GM12864 (cell line): ENCODE measurements around the gene BAHCC1.

Source experiments
- DNase-seq: peaks from one replicate; pipeline ENCODE4 v3.0.0-alpha.2; 2011; ENCODE audit warnings: low read depth
- H3K4me3 ChIP-seq: 2 replicates; pipeline ENCODE4 v1.5.1; 2011; ENCODE audit warnings: mild to moderate bottlenecking, low read depth, low read length, control low read depth
- TF ChIP-seq, protein P1 (sequence below): IDR thresholded peaks from 2 replicates; pipeline ENCODE4 v1.5.1; 2011; ENCODE audit warnings: low read depth, mild to moderate bottlenecking, moderate library complexity, low read length, control low read depth, inconsistent platforms; ENCODE audit errors: missing control alignments

The BAHCC1 gene

DNA sequence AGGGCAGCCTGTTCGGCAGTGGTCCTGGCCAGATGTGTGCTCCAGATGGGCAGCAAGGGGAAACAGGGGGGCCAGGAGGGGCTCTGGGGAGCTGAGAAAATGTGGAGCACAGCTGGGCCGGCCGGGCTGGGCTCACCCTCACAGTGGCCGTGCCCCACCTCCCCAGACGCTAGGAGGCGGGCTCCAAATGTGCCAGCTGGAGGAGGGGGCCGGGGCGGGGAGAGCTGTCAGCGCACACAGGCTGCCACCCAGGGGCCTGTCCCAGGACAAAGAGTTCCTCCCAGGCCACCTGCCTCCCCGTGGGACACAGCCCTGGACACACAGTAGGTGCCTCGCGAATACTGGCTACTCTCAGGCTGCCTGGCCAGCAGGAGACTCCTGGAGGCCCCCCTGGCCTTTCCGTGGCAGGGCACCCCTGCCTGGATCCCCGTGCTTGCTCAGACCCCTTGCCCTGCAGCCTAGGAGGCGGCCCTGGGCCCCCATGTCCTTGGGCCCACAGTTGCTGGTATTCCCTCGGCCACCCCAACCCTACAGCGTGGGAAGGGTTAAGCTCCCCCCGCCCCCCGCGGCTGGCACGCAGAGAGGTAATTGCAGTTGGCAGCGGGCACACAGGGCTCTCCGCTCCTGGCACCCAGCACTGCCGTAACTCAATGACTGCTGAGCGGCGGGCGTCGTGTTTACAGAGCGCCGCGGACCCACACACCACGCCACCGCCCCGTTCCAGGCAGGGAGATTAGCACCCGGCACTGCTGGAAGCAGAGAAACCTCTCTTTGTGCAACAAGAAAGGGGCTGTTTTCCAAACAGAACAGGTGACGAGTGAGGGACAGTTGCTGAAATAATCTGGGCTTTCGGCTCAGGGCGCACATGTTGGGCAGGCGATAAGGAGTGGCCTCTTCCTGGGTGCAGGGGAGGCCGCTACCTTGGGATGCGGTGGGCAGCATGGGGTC, 32.2 kb downstream of the BAHCC1 start:
- DNase-seq, result no peak
- no peak overlapping the region for H3K4me3 ChIP-seq
- TF ChIP-seq, protein P1, sequence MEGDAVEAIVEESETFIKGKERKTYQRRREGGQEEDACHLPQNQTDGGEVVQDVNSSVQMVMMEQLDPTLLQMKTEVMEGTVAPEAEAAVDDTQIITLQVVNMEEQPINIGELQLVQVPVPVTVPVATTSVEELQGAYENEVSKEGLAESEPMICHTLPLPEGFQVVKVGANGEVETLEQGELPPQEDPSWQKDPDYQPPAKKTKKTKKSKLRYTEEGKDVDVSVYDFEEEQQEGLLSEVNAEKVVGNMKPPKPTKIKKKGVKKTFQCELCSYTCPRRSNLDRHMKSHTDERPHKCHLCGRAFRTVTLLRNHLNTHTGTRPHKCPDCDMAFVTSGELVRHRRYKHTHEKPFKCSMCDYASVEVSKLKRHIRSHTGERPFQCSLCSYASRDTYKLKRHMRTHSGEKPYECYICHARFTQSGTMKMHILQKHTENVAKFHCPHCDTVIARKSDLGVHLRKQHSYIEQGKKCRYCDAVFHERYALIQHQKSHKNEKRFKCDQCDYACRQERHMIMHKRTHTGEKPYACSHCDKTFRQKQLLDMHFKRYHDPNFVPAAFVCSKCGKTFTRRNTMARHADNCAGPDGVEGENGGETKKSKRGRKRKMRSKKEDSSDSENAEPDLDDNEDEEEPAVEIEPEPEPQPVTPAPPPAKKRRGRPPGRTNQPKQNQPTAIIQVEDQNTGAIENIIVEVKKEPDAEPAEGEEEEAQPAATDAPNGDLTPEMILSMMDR, result no peak

DNA sequence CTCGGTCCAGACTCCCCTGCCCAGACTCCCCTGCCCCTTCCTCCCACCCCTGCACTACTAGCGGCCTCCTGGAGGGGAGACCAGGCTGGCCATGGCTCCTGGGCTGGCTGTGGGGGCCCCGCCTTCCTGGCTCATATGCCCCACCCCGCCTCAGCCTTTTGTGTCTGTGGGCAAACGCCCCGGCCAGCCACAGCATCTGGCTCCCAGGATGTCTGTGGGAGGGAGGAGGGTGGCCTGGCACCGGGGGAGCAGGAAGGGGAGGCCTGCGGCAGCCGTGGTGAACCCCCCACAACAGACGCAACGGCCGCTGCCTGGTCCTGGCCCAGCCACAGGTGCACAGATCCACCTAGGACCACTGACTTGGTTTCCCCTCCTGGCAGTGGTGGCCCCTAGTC, 32.9 kb downstream of the BAHCC1 start:
- no peak overlapping the region for H3K4me3 ChIP-seq
- TF ChIP-seq, protein P1, result no peak
- DNase-seq, result no peak

DNA sequence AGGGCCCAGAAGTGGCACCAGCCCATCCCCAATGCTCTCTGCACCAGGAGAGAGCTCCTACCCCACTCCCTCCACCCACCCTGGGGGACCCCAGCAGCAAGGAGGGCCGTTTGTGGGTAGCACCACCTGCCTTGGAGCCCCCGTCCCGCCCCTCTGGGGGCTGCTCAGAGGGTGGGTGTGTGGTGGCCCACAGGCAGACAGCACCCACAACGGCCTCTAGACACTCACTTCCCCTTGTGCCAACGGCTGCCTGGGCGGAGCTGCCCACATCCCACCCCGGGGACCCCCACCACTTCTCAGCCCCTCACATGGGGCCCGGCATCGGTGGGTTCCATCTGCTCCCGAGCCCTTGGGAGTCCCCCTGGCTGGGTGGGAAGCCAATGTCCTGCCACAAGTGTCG, 33.3 kb downstream of the BAHCC1 start:
- no peak for DNase-seq
- H3K4me3 ChIP-seq, result no peak overlapping the region
- TF ChIP-seq, protein P1, result no peak

DNA sequence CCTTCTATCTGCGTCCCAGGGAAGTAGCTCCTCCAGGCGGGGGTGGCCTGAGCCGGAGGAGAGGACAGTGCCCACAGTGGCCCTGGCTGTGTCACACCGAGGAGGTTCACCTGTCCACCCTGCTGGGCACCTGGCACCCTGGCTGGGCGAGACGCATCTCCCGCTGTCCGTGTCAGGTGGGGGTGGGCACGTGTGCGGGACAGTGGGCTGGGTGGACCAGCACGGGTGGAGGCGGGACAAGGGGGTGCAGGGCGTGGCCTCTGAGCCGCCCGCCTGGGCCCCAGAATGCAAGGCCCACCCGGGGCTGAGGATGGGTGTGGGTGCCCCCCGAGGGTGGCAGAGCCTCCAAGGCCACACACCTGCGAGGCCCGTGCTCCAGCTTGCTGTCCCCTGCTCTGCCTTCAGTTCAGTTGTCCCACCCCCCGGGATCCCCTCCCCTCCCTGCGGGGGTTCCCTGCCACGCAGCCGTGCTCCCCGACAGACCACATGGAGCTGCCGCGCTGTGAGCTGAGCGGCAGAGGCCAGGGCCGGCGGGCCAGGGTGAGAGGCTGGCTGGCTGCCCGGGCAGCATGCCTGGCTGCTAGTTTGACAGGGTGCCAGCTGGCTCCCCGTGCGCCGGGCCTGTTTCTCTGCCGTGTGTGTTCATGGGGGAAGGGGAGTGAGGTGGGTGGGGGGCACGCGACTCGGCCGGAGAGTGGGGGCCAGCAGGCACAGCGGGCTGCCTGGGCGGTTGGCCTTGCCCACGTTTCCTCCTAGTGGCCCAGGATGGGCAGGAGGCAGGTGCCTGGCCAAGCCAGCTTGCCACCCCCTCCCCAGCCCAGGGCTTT, 33.9 kb downstream of the BAHCC1 start:
- H3K4me3 ChIP-seq, result no peak overlapping the region
- TF ChIP-seq, protein P1, result no peak
- DNase-seq, result no peak

DNA sequence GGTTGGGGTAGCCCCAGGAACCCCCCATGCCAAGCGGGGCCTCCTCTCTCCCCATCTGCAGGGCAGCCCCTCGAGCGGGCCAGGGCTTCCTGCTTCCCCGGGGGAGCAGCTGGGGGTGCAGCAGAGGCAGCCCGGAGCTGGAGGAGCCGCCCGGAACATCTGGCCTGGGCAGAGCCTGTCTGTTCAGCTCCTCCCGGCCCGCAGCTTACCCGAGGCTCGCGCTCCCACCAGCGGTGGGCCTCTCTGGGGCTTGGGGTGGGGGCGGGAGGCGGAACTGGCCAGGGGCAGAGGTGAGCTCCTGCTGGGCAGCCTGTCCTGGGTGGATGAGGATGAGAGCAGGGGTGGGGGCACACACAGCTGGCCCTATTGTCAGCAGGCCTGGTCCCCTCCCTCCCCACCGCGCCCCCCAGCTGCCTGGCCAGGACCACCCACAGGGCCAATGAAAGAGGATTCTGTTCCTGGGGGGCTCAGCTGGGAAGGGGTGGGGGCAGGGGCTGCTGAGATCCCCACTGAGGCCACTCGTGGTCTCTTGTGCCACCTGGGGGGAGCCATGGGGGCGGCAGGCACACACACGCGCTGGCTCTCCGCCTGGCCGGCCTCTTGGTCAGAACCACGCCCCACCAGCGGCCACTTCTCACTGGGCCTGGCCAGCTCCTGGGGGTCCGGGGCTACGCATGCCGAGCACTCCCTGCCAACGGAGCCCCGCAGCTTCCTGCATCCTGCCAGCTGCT, 34.7 kb downstream of the BAHCC1 start:
- no peak for DNase-seq
- TF ChIP-seq, protein P1, result no peak

DNA sequence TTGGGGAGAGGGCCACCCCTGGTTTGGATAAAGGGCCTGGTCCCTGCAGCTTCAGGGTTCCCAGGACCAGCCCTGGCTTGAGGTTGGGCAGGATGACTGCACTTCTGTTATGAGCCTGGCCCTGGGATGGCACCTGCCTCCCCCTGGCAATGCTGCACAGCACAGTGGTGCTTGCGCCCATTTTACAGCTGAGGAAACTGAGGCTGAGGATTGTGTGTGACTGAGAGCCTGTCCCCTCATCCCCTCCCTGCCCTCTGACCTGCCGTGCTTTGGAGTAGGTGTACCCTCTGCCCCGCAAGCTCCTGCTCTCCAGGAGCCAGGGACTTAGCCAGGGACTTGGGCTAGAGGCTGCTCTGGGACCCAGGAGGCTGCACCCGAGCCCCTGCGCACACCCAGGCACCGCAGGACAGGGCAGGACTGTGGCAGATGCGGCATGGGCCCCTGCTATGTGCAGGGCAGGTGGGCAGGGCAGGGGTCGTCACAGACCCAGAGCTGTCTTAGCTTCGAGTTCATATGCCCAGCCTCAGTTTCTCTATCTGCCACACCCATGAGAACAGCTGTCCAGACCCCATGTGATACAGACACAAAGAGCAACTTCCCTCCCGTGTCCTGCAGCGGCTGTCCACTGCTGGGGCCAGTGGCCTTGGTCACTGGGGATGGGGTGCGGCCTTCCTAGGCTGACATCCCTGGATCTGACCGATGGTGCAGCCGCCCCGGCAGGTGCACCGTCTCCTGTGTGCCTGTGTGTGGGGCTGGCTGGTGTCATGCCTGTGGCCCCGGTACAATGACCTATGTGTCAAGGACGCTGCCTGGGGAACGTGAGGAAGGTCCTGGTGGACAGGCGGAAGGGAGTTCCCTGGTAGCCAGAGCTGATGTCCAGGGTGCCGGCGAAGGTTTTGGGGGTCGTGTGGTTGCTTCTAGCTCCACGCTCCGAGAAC, 36.6 kb downstream of the BAHCC1 start:
- TF ChIP-seq, protein P1, result no peak
- DNase-seq, result no peak
- H3K4me3 ChIP-seq, result no peak overlapping the region

More for the DNA sequence above, 34.7 kb downstream of the BAHCC1 start:
- no peak overlapping the region for H3K4me3 ChIP-seq
